HG03280 (cell line): Measurements from ENCODE around the gene RNFT2.

Experiments
- ATAC-seq: cut with Tn5 transposase; IDR thresholded peaks from one replicate; pipeline ENCODE4 v1.9.1; 2021; ENCODE audit warnings: mild to moderate bottlenecking, moderate library complexity; ENCODE audit not compliant: unreplicated experiment

Gene RNFT2

GRCh38 chr12:116827432-116827831, 89.3 kb downstream of the RNFT2 start:
- no peak for ATAC-seq

GRCh38 chr12:116832353-116832752, 94.2 kb downstream of the RNFT2 start:
- ATAC-seq: no peak

GRCh38 chr12:116833474-116833873, 95.4 kb downstream of the RNFT2 start:
- no peak for ATAC-seq

- ATAC-seq: no peak
Observed at GRCh38 chr12:116835484-116835883, 97.4 kb downstream of the RNFT2 start.

GRCh38 chr12:116837097-116837496, 99.0 kb downstream of the RNFT2 start:
- no peak for ATAC-seq

- no peak for ATAC-seq
Observed at GRCh38 chr12:116838365-116838764, 100.2 kb downstream of the RNFT2 start.

GRCh38 chr12:116839287-116839830, 101.2 kb downstream of the RNFT2 start:
- no peak for ATAC-seq

GRCh38 chr12:116843085-116843484, 105.0 kb downstream of the RNFT2 start:
- ATAC-seq: no peak

GRCh38 chr12:116849216-116849615, 111.1 kb downstream of the RNFT2 start:
- ATAC-seq: no peak

- ATAC-seq: no peak
Observed at GRCh38 chr12:116852303-116852702, 114.2 kb downstream of the RNFT2 start.

- ATAC-seq: no peak
Observed at GRCh38 chr12:116853507-116853906, 115.4 kb downstream of the RNFT2 start.

- no peak for ATAC-seq
Observed at GRCh38 chr12:116855744-116856470, 117.8 kb downstream of the RNFT2 start.

GRCh38 chr12:116856729-116857128, 118.6 kb downstream of the RNFT2 start:
- no peak for ATAC-seq

GRCh38 chr12:116859079-116859478, 121.0 kb downstream of the RNFT2 start:
- ATAC-seq: no peak

GRCh38 chr12:116860263-116860662, 122.1 kb downstream of the RNFT2 start:
- no peak for ATAC-seq

- peak; percentile 83 for ATAC-seq
Observed at GRCh38 chr12:116861320-116861719, 123.2 kb downstream of the RNFT2 start.

- ATAC-seq: no peak
Observed at GRCh38 chr12:116862167-116862566, 124.1 kb downstream of the RNFT2 start.

- no peak for ATAC-seq
Observed at GRCh38 chr12:116863275-116863767, 125.2 kb downstream of the RNFT2 start.

- no peak for ATAC-seq
Observed at GRCh38 chr12:116864371-116865160, 126.5 kb downstream of the RNFT2 start.

- no peak for ATAC-seq
Observed at GRCh38 chr12:116867523-116867922, 129.4 kb downstream of the RNFT2 start.

- ATAC-seq: no peak
Observed at GRCh38 chr12:116870306-116870705, 132.2 kb downstream of the RNFT2 start.
